Measurements from ENCODE around the gene PARD3.

PARD3 gene

GRCh38 chr10:34580214-34580613 lies 234.9 kb downstream of the PARD3 start:
- no peak for DNase-seq (ENCODE audit: low spot score)

GRCh38 chr10:34578468-34578867 lies 236.6 kb downstream of the PARD3 start:
- no peak for DNase-seq (ENCODE audit: low spot score)

GRCh38 chr10:34576797-34577196 lies 238.3 kb downstream of the PARD3 start:
- no peak for DNase-seq (ENCODE audit: low spot score)

- DNase-seq (ENCODE audit: low spot score) = no peak
Measured at GRCh38 chr10:34575882-34576281, 239.2 kb downstream of the PARD3 start.

GRCh38 chr10:34574353-34574934 lies 240.7 kb downstream of the PARD3 start:
- no peak for DNase-seq (ENCODE audit: low spot score)

- DNase-seq (ENCODE audit: low spot score) = no peak
Measured at GRCh38 chr10:34570887-34571286, 244.2 kb downstream of the PARD3 start.

GRCh38 chr10:34567659-34568253 lies 247.3 kb downstream of the PARD3 start:
- DNase-seq (ENCODE audit: low spot score) = no peak

- DNase-seq (ENCODE audit: low spot score) = no peak
Measured at GRCh38 chr10:34565934-34566333, 249.2 kb downstream of the PARD3 start.

- no peak for DNase-seq (ENCODE audit: low spot score)
Measured at GRCh38 chr10:34558093-34558583, 257.0 kb downstream of the PARD3 start.

- DNase-seq (ENCODE audit: low spot score) = no peak
Measured at GRCh38 chr10:34557173-34557572, 257.9 kb downstream of the PARD3 start.

GRCh38 chr10:34555653-34556052 lies 259.4 kb downstream of the PARD3 start:
- no peak for DNase-seq (ENCODE audit: low spot score)

GRCh38 chr10:34553747-34554146 lies 261.3 kb downstream of the PARD3 start:
- DNase-seq (ENCODE audit: low spot score) = no peak

- DNase-seq (ENCODE audit: low spot score) = no peak
Measured at GRCh38 chr10:34551295-34551694, 263.8 kb downstream of the PARD3 start.

- no peak for DNase-seq (ENCODE audit: low spot score)
Measured at GRCh38 chr10:34549953-34550352, 265.1 kb downstream of the PARD3 start.

- no peak for DNase-seq (ENCODE audit: low spot score)
Measured at GRCh38 chr10:34549001-34549400, 266.1 kb downstream of the PARD3 start.

- DNase-seq (ENCODE audit: low spot score) = no peak
Measured at GRCh38 chr10:34548466-34548865, 266.6 kb downstream of the PARD3 start.

GRCh38 chr10:34547695-34548094 lies 267.4 kb downstream of the PARD3 start:
- no peak for DNase-seq (ENCODE audit: low spot score)

GRCh38 chr10:34547291-34547690 lies 267.8 kb downstream of the PARD3 start:
- no peak for DNase-seq (ENCODE audit: low spot score)

- no peak for DNase-seq (ENCODE audit: low spot score)
Measured at GRCh38 chr10:34544400-34544799, 270.7 kb downstream of the PARD3 start.

- no peak for DNase-seq (ENCODE audit: low spot score)
Measured at GRCh38 chr10:34543716-34544115, 271.4 kb downstream of the PARD3 start.

- no peak for DNase-seq (ENCODE audit: low spot score)
Measured at GRCh38 chr10:34540492-34540891, 274.6 kb downstream of the PARD3 start.

GRCh38 chr10:34539533-34540315 lies 275.4 kb downstream of the PARD3 start:
- DNase-seq (ENCODE audit: low spot score) = no peak

- DNase-seq (ENCODE audit: low spot score) = no peak
Measured at GRCh38 chr10:34538281-34538829, 276.7 kb downstream of the PARD3 start.
